Measurements from ENCODE around the gene GDE1.

- TF ChIP-seq CTCF (IDR thresholded peaks at IDR 0.05) = no peak
- TF ChIP-seq POLR2A (IDR thresholded peaks at IDR 0.05) = no peak
These were observed 41.5 kb upstream of the GDE1 start for GRCh38 chr16:19563377-19563776.
